ENCODE data around the gene TJP1. TPM values are rescaled to one million over a fixed set of nuclear protein-coding genes. Genes with fewer than 3 reads are reported as not detected.

Gene TJP1
- total RNA-seq, 2 donors from 2014 or later: 69.9 to 86.4 TPM

DNA sequence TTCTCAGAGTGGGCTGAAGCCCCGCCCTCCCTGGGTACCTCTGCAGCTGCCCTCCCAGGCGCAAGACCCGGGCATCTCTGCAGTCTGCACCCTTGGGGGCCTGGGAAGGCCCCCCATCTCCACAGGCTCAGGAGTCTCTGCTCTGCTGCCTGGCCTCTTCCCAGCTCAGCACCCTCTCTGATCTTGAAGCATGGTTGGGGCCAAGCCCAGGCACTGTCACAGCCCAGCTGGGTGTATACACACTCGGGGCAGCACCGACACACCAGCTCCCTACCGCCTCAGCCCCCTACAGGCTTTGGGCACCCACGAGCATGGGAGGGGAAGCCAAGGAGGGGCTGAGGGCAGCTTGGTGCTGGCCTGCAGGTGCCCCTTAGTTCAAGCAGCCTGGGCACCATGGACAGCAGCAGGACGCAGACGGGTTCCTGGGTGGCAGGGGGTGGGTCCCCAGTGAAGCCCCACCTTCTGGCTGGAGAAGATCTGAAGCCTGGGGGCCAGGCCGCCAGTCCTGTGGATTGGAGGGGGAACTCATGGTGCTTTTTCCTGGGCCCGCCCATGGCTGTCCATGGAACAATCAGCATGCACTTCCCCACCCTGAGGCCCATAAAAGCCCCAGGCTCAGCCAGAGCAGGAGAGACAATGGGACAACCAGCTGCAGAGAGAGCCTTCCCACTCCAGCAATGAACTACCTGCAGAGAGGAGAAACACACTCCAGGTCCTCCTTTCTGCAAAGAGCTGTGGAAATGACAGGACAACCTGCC is 170.6 kb downstream of the TJP1 start:
- intact Hi-C loops (cut with DNase I, micrococcal nuclease): no loop called here
- no peak for ATAC-seq
- no peak for DNase-seq

Measured in left colon (tissue), 2 donors.